SK-N-MC (cell line): ENCODE measurements around the gene KRT10.

ENCODE experiments used
- DNase-seq: peaks from one replicate; pipeline ENCODE4 v3.0.0-alpha.2; 2011; ENCODE audit warnings: low read depth, low spot score
- H3K27ac ChIP-seq: fragments of 200-600 bp; sonication (generic); 2 replicates; pipeline ENCODE4 v1.5.1; 2016; ENCODE audit warnings: mixed run types
- H3K36me3 ChIP-seq: fragments of 200-600 bp; sonication (generic); 2 replicates; pipeline ENCODE4 v1.6.1; 2017; ENCODE audit warnings: antibody characterized with exemption, low read length, mixed read lengths; ENCODE audit not compliant: insufficient read depth
- H3K4me3 ChIP-seq: fragments of 200-600 bp; sonication (generic); 2 replicates; pipeline ENCODE4 v1.5.1; 2016
- H3K9ac ChIP-seq: fragments of 200-600 bp; sonication (generic); 2 replicates; pipeline ENCODE4 v1.8.0; 2017; ENCODE audit warnings: mixed run types, mixed read lengths; ENCODE audit not compliant: insufficient read length
- H3K9me3 ChIP-seq: fragments of 200-600 bp; sonication (generic); 2 replicates; pipeline ENCODE4 v1.6.1; 2017; ENCODE audit warnings: low read depth, mild to moderate bottlenecking, antibody characterized with exemption, low read length, moderate library complexity, mixed read lengths
- EZH2 ChIP-seq: fragments of 200-600 bp; sonication (generic); IDR thresholded peaks from one replicate; pipeline ENCODE4 v1.6.1; 2017; ENCODE audit warnings: antibody characterized with exemption
- FOXP2 ChIP-seq: optimal IDR thresholded peaks from 2 replicates; pipeline ENCODE3; 2011; ENCODE audit warnings: mild to moderate bottlenecking, moderate library complexity; ENCODE audit not compliant: insufficient read depth; ENCODE audit errors: extremely low read length, control extremely low read depth
- POLR2AphosphoS5 ChIP-seq: IDR thresholded peaks from 2 replicates; pipeline ENCODE4 v1.6.1; 2012; ENCODE audit warnings: mild to moderate bottlenecking, low read depth, low read length, borderline replicate concordance

The KRT10 gene

GRCh38 chr17:40791787-40792436 lies 30.5 kb downstream of the KRT10 start:
- DNase-seq, result no peak

GRCh38 chr17:40791111-40791510 lies 31.3 kb downstream of the KRT10 start:
- TF ChIP-seq POLR2AphosphoS5, result no peak
- no peak for TF ChIP-seq FOXP2
- no peak for TF ChIP-seq EZH2
- H3K36me3 ChIP-seq, result no peaks in the 10 kb centered on the region
- H3K9ac ChIP-seq, result peak overlapping the region; percentile 3
- no peaks in the 10 kb centered on the region for H3K9me3 ChIP-seq
- H3K27ac ChIP-seq, result peak overlapping the region; percentile 51; the same call in 1 of the 2 replicates
- DNase-seq, result no peak
- no peak overlapping the region for H3K4me3 ChIP-seq

More at GRCh38 chr17:40791787-40792436, 30.5 kb downstream of the KRT10 start:
- Histone ChIP-seq H3K36me3 (no peaks in the 10 kb centered on the region), H3K9ac (no peak overlapping the region), H3K27ac (no peak overlapping the region), H3K9me3 (no peaks in the 10 kb centered on the region), H3K4me3 (no peak overlapping the region)
- no peak for TF ChIP-seq EZH2
- no peak for TF ChIP-seq FOXP2
- TF ChIP-seq POLR2AphosphoS5, result no peak

- Histone ChIP-seq H3K9ac (no peak within 1 kb of the TSS), H3K9me3 (no peaks in the 10 kb centered on the region), H3K4me3 (no peak within 1 kb of the TSS), H3K36me3 (no peaks in the 10 kb centered on the region), H3K27ac (no peak within 1 kb of the TSS)
- TF ChIP-seq FOXP2 (no peak), EZH2 (no peak), POLR2AphosphoS5 (no peak)
- no peak for DNase-seq
Measured at GRCh38 chr17:40782450-40782849, 40.0 kb downstream of the KRT10 start, which contains the start of gene KRT27. KRT27 (minus strand) TSS chr17:40782550; CDS start chr17:40782493, 57 bp downstream.

GRCh38 chr17:40779181-40779909 lies 43.1 kb downstream of the KRT10 start:
- peak overlapping the region; percentile 68 for H3K4me3 ChIP-seq

GRCh38 chr17:40778461-40778860 lies 44.0 kb downstream of the KRT10 start:
- TF ChIP-seq FOXP2, result no peak
- TF ChIP-seq POLR2AphosphoS5, result no peak
- no peak for TF ChIP-seq EZH2
- H3K9me3 ChIP-seq, result no peaks in the 10 kb centered on the region
- H3K4me3 ChIP-seq, result peak overlapping the region; percentile 68
- no peak for DNase-seq
- H3K36me3 ChIP-seq, result no peaks in the 10 kb centered on the region
- peak overlapping the region; percentile 5 for H3K9ac ChIP-seq
- 0 out of 2 replicates have a peak overlapping the region, but pooled peaks have one; percentile 10 for H3K27ac ChIP-seq

More at GRCh38 chr17:40779181-40779909, 43.1 kb downstream of the KRT10 start:
- Histone ChIP-seq H3K9me3 (no peaks in the 10 kb centered on the region), H3K27ac (0 out of 2 replicates have a peak overlapping the region, but pooled peaks have one; percentile 7), H3K36me3 (no peaks in the 10 kb centered on the region), H3K9ac (peak overlapping the region; percentile 42)
- DNase-seq, result no peak
- TF ChIP-seq FOXP2, result no peak
- TF ChIP-seq EZH2, result no peak
- no peak for TF ChIP-seq POLR2AphosphoS5

GRCh38 chr17:40777971-40778370 lies 44.4 kb downstream of the KRT10 start:
- Histone ChIP-seq H3K36me3 (no peaks in the 10 kb centered on the region), H3K9me3 (no peaks in the 10 kb centered on the region), H3K9ac (no peak overlapping the region), H3K4me3 (peak overlapping the region; percentile 68; the same call in 1 of the 2 replicates), H3K27ac (no peak overlapping the region)
- TF ChIP-seq EZH2, result no peak
- no peak for TF ChIP-seq FOXP2
- no peak for TF ChIP-seq POLR2AphosphoS5
- DNase-seq, result no peak

- no peaks in the 10 kb centered on the region for H3K36me3 ChIP-seq
- H3K9ac ChIP-seq, result no peak overlapping the region
- no peak overlapping the region for H3K4me3 ChIP-seq
- TF ChIP-seq POLR2AphosphoS5, result no peak
- no peak for TF ChIP-seq FOXP2
- no peak for TF ChIP-seq EZH2
- DNase-seq, result no peak
- no peak overlapping the region for H3K27ac ChIP-seq
- no peaks in the 10 kb centered on the region for H3K9me3 ChIP-seq
Measured at GRCh38 chr17:40777459-40777858, 45.0 kb downstream of the KRT10 start.

- DNase-seq, result no peak
- no peak overlapping the region for H3K4me3 ChIP-seq
- H3K36me3 ChIP-seq, result no peaks in the 10 kb centered on the region
- H3K9me3 ChIP-seq, result no peaks in the 10 kb centered on the region
- H3K27ac ChIP-seq, result no peak overlapping the region
- no peak overlapping the region for H3K9ac ChIP-seq
- TF ChIP-seq POLR2AphosphoS5 (no peak), FOXP2 (no peak), EZH2 (no peak)
Measured at GRCh38 chr17:40775945-40776344, 46.5 kb downstream of the KRT10 start.
